ENCODE results near the gene DHRSX. TPM values are rescaled to one million over a fixed set of nuclear protein-coding genes. Genes with fewer than 3 reads are reported as not detected.
A peak's percentile ranks its signal among the peaks of the same experiment; 100 is the strongest.

The DHRSX gene
- total and polyA plus RNA-seq, 9 of the 15 experiments (the other 6 are each of a cell fraction or from before 2014, with no cell fraction given), result 0.59 to 11.0 (median 6.2) TPM

GRCh38 chrX:2463973-2464676 is 36.7 kb downstream of the DHRSX start (continued):
- TF ChIP-seq KDM4B (IDR thresholded peaks at IDR 0.05; ENCODE audit: borderline replicate concordance in 2 of 2, low read depth in 1 of 2) (no peak), ZNF232 (CRISPR knock-in tag; IDR thresholded peaks at IDR 0.05) (no peak), ZBTB17 (CRISPR knock-in tag; IDR thresholded peaks at IDR 0.05) (no peak), ZC3H4 (CRISPR knock-in tag; IDR thresholded peaks at IDR 0.05; ENCODE audit: borderline replicate concordance) (no peak), HNRNPH1 (optimal IDR thresholded peaks at IDR 0.05; ENCODE audit: low read depth, low read length) (no peak), ZBTB11 (CRISPR knock-in tag; IDR thresholded peaks at IDR 0.05) (no peak), HIVEP1 (CRISPR knock-in tag; IDR thresholded peaks at IDR 0.05) (0 out of 2 replicates have a peak, but pooled peaks have one; percentile 26), USF1 (CRISPR knock-in tag; IDR thresholded peaks at IDR 0.05) (peak; percentile 78), TSHZ1 (CRISPR knock-in tag; IDR thresholded peaks at IDR 0.05) (no peak), PATZ1 (CRISPR knock-in tag; IDR thresholded peaks at IDR 0.05; ENCODE audit: borderline replicate concordance) (no peak), XRCC3 (IDR thresholded peaks at IDR 0.05) (no peak), PHB (CRISPR knock-in tag; IDR thresholded peaks at IDR 0.05) (no peak), CXXC5 (CRISPR knock-in tag; IDR thresholded peaks at IDR 0.05) (peak; percentile 78), CHD1 (IDR thresholded peaks at IDR 0.05; ENCODE audit: low read length) (no peak), ILF3 (IDR thresholded peaks at IDR 0.05; ENCODE audit: borderline replicate concordance) (no peak), ZNF140 (CRISPR knock-in tag; IDR thresholded peaks at IDR 0.05) (no peak), ZNF324 (CRISPR knock-in tag; IDR thresholded peaks at IDR 0.05) (no peak)
